IPS-15b (cell line): ENCODE results near the gene OLFML2B.
A peak's percentile ranks its signal among the peaks of the same experiment; 100 is the strongest.
"Not testable (repeated sequence)": the region's sequence is repeated elsewhere in the genome, so short reads cannot be mapped to it uniquely, and the experiment has no call there.

Experiments
- H3K27me3 ChIP-seq: one replicate; pipeline ENCODE4 v1.6.1; 2013; ENCODE audit warnings: low read length; ENCODE audit not compliant: control insufficient read depth, insufficient read depth
- H3K36me3 ChIP-seq: one replicate; pipeline ENCODE4 v1.6.1; 2013; ENCODE audit warnings: low read length; ENCODE audit not compliant: control insufficient read depth, insufficient read depth
- H3K4me1 ChIP-seq: one replicate; pipeline ENCODE4 v1.6.1; 2013; ENCODE audit warnings: mild to moderate bottlenecking, low read length; ENCODE audit not compliant: control insufficient read depth, insufficient read depth
- H3K4me3 ChIP-seq: one replicate; pipeline ENCODE4 v1.5.1; 2013; ENCODE audit warnings: low read depth, low read length
- H3K9ac ChIP-seq: one replicate; pipeline ENCODE4 v1.6.1; 2013; ENCODE audit warnings: low read depth, mild to moderate bottlenecking, low read length
- H3K9me3 ChIP-seq: one replicate; pipeline ENCODE4 v1.6.1; 2013; ENCODE audit warnings: mild to moderate bottlenecking, low read length; ENCODE audit not compliant: control insufficient read depth, insufficient read depth

The OLFML2B gene

DNA sequence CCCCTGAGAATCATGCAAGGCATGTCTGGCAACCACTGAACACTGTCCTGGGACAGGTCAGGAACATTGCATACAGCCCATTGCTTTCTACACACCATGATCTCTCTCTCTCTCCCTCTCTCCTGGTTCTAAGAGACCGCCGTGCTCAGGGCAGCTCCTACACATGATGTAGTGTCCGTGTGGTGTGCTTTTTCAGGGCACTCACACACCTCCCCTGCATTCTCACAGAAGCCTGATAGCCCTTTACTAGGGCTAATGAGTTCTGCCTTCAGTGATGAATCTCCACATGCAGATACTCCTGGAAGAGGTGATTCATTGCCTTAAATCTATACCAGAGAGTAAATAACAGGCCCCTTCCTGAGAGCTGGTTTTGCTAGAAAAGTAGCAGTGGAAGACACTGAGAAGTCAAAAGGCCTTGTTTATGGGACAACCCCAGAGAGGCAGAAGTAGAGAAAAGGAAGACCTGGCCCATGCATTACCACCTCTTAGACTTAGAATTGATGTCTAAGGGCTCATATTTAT, 7.2 kb upstream of the OLFML2B start:
- no peak overlapping the region for H3K4me3 ChIP-seq
- H3K27me3 ChIP-seq = peaks cover 20% of the 10 kb centered on the region
- no peaks in the 10 kb centered on the region for H3K9me3 ChIP-seq
- H3K4me1 ChIP-seq = no peaks in the 10 kb centered on the region
- H3K9ac ChIP-seq = no peak overlapping the region
- no peaks in the 10 kb centered on the region for H3K36me3 ChIP-seq

DNA sequence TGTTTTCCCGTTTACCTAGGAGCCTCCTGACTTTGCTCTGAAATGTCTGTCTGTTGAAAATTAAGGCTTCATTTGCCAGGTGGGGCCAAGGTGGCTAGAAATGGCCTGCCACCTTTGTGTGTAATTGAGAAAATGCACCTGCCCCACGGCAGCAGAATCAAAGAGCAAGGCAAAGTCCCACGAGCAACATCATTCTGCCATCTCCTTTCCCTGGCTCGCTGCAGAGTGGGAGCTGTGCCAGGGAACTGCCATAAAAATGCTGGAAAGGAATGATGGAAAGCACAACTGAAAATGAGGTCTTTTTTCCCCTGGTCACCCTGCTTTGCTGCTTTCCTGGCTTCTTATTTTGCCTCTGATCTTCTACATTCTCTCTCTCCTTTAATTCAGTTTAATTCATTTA, 5.5 kb upstream of the OLFML2B start:
- Histone ChIP-seq H3K4me1 (peaks cover 3% of the 10 kb centered on the region), H3K9me3 (no peaks in the 10 kb centered on the region), H3K27me3 (peaks cover 32% of the 10 kb centered on the region), H3K9ac (no peak overlapping the region), H3K4me3 (no peak overlapping the region), H3K36me3 (no peaks in the 10 kb centered on the region)

DNA sequence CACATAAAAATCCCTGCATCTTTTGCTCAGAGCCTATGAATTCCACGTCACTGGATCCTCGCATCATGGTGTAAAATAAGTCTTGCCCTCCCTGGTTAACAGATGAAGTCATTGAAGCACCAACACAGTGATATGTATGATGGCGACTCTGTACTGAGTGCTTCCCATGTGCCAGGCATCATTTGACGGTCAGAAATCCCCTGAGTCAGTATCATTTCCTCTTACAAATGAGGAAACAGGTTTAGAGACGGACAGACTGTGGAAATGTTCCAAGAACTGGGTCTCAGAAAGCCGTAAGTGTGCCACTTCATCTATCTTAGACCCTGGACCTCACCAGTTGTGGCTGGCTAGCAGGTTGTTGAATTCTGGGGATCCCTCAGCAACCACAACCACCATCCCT, 5.1 kb upstream of the OLFML2B start:
- Histone ChIP-seq H3K9me3 (no peaks in the 10 kb centered on the region), H3K36me3 (no peaks in the 10 kb centered on the region), H3K4me1 (peaks cover 3% of the 10 kb centered on the region), H3K27me3 (peaks cover 35% of the 10 kb centered on the region), H3K4me3 (no peak overlapping the region), H3K9ac (no peak overlapping the region)

DNA sequence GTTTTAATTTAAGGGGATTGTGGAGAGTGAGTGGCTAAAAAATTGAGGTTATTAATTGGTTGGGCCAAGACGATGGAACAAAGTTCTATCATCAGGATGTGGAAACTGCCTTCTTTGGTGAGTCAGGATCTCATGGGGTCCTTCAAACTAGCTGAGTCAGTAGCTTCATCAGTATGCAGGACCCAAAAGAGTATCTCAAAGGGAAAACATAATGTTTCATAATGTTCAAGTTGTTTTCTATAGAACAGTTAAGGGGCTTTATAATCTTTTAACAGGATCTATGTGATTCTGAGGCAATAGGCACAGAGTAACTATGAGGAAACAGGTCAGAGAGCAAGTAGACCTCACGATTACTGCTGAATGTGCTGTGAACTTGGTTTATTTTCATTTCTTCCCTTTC, 3.2 kb upstream of the OLFML2B start:
- no peak overlapping the region for H3K4me3 ChIP-seq
- H3K9me3 ChIP-seq = no peaks in the 10 kb centered on the region
- peaks cover 45% of the 10 kb centered on the region for H3K27me3 ChIP-seq
- H3K9ac ChIP-seq = no peak overlapping the region
- H3K4me1 ChIP-seq = peaks cover 4% of the 10 kb centered on the region
- no peaks in the 10 kb centered on the region for H3K36me3 ChIP-seq

DNA sequence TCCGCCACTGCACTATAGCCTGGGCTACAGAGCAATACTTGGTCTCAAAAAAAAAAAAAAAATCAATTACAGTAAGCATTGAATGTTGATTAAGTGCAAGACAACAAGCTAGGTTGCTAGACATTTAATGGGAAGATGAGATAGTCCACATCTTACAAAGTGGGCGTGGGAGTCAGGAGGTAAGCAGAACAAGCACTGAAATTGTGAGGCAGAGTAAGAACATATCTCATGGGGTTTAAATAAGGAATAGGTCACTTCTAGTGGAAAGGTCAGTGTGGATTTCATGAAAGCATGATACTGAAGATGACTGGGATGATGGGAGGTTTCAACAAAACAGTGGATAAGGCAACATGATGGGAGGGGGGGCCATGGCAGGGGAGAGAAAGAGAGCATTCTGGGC, 1.9 kb upstream of the OLFML2B start:
- Histone ChIP-seq H3K4me3 (no peak overlapping the region), H3K36me3 (no peaks in the 10 kb centered on the region), H3K4me1 (peaks cover 7% of the 10 kb centered on the region), H3K9me3 (no peaks in the 10 kb centered on the region), H3K9ac (no peak overlapping the region), H3K27me3 (peaks cover 41% of the 10 kb centered on the region)

GRCh38 chr1:162023181-162023546, 505 bp downstream of the OLFML2B start:
- H3K4me1 ChIP-seq = peaks cover 7% of the 10 kb centered on the region
- no peaks in the 10 kb centered on the region for H3K9me3 ChIP-seq
- peaks cover 41% of the 10 kb centered on the region for H3K27me3 ChIP-seq
- H3K4me3 ChIP-seq = peak overlapping the region; percentile 88
- no peak overlapping the region for H3K9ac ChIP-seq
- no peaks in the 10 kb centered on the region for H3K36me3 ChIP-seq

- H3K9me3 ChIP-seq = no peaks in the 10 kb centered on the region
- H3K9ac ChIP-seq = no peak overlapping the region
- peaks cover 7% of the 10 kb centered on the region for H3K4me1 ChIP-seq
- no peaks in the 10 kb centered on the region for H3K36me3 ChIP-seq
- H3K4me3 ChIP-seq = peak overlapping the region; percentile 88
- H3K27me3 ChIP-seq = peaks cover 41% of the 10 kb centered on the region
Observed at GRCh38 chr1:162022626-162023025, 1.0 kb downstream of the OLFML2B start.

DNA sequence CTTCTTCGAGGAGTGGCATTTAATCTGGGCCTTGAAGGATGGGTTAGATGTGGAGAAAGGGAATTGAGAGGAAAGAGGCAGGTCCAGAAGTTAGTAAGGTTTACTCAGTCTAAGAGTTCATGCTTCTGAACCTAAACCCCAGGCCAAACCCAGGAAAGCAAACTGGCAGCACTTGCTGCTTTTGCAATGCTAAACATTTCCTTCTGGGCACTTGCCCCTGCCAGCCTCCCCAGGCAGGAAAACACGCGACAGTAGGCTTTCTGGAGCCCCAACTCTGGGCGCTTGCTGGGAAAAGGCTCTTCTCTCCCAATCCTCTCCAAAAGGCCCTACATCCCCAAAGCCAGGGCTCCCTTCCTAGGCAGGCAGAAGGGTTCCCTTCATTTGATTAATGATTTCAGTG, 2.5 kb downstream of the OLFML2B start:
- H3K4me3 ChIP-seq = no peak overlapping the region
- H3K9me3 ChIP-seq = no peaks in the 10 kb centered on the region
- peaks cover 33% of the 10 kb centered on the region for H3K27me3 ChIP-seq
- no peaks in the 10 kb centered on the region for H3K36me3 ChIP-seq
- peaks cover 7% of the 10 kb centered on the region for H3K4me1 ChIP-seq
- H3K9ac ChIP-seq = no peak overlapping the region

DNA sequence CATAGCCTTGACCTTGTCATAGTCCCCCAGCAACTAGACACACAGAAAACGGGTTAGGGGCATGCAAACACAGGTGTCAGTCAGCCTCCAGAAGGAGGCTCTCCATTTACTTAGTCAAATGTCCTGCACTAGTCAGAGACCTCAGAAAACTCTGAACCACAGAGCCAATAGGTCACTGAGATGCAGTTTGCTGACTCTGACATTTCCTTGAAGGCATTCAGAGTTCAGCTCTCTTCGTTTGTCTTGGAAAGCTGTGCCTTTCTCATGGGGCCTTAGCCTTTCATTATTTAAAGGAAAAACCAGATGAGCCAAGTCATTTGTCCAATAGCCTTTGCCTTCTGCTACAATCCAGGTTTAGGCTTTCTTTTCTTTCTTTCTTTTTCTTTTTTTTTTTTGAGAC, 3.5 kb downstream of the OLFML2B start:
- Histone ChIP-seq H3K4me1 (peaks cover 7% of the 10 kb centered on the region), H3K9me3 (no peaks in the 10 kb centered on the region), H3K4me3 (no peak overlapping the region), H3K27me3 (peaks cover 23% of the 10 kb centered on the region), H3K36me3 (no peaks in the 10 kb centered on the region), H3K9ac (no peak overlapping the region)

GRCh38 chr1:162019446-162019845, 4.2 kb downstream of the OLFML2B start:
- Histone ChIP-seq H3K27me3 (peaks cover 16% of the 10 kb centered on the region), H3K4me3 (no peak overlapping the region), H3K4me1 (peaks cover 11% of the 10 kb centered on the region), H3K9ac (no peak overlapping the region), H3K9me3 (no peaks in the 10 kb centered on the region), H3K36me3 (no peaks in the 10 kb centered on the region)

GRCh38 chr1:162019006-162019405, 4.7 kb downstream of the OLFML2B start:
- Histone ChIP-seq H3K9me3 (no peaks in the 10 kb centered on the region), H3K4me1 (peaks cover 13% of the 10 kb centered on the region), H3K27me3 (peaks cover 12% of the 10 kb centered on the region), H3K4me3 (no peak overlapping the region), H3K9ac (no peak overlapping the region), H3K36me3 (no peaks in the 10 kb centered on the region)

GRCh38 chr1:162018418-162018817, 5.3 kb downstream of the OLFML2B start:
- Histone ChIP-seq H3K9me3 (no peaks in the 10 kb centered on the region), H3K27me3 (peaks cover 10% of the 10 kb centered on the region), H3K4me3 (no peak overlapping the region), H3K36me3 (no peaks in the 10 kb centered on the region), H3K9ac (no peak overlapping the region), H3K4me1 (peaks cover 13% of the 10 kb centered on the region)

DNA sequence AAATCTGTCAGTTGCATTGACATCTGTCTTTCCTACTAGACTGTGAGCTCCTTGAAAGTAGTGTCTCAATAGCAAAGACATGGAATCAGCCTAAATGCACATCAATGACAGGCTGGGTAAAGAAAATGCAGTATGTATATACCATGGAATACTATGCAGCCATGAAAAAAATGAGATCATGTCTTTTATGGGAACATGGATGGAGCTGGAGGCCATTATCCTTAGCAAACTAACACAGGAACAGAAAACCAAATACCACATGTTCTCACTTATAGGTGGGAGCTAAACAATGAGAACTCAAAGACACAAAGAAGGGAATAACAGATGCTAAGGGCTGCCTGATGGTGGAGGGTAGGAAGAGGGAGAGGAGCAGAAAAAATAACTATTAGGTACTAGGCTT, 5.9 kb downstream of the OLFML2B start:
- H3K36me3 ChIP-seq, H3K9ac ChIP-seq, H3K9me3 ChIP-seq, H3K4me3 ChIP-seq, H3K27me3 ChIP-seq: not testable (repeated sequence)
- peaks cover 13% of the 10 kb centered on the region for H3K4me1 ChIP-seq
